GM18520 (cell line): Measurements from ENCODE around the gene CCDC7.
"Not testable (repeated sequence)": the region's sequence is repeated elsewhere in the genome, so short reads cannot be mapped to it uniquely, and the experiment has no call there.

Source experiments
- ATAC-seq: cut with Tn5 transposase; IDR thresholded peaks from one replicate; pipeline ENCODE4 v1.9.1; 2021; ENCODE audit not compliant: unreplicated experiment

Gene CCDC7

GRCh38 chr10:32865170-32865569 lies 419.2 kb downstream of the CCDC7 start:
- no peak for ATAC-seq

GRCh38 chr10:32877915-32878314 lies 432.0 kb downstream of the CCDC7 start:
- ATAC-seq: no peak

GRCh38 chr10:32878646-32879045 lies 432.7 kb downstream of the CCDC7 start:
- no peak for ATAC-seq

GRCh38 chr10:32882076-32882475 lies 436.1 kb downstream of the CCDC7 start:
- ATAC-seq: no peak

- ATAC-seq: no peak
Observed at GRCh38 chr10:32887481-32887880, 441.5 kb downstream of the CCDC7 start.

- no peak for ATAC-seq
Observed at GRCh38 chr10:32888161-32888927, 442.4 kb downstream of the CCDC7 start.

GRCh38 chr10:32889631-32890212 lies 443.8 kb downstream of the CCDC7 start:
- ATAC-seq: no peak

- no peak for ATAC-seq
Observed at GRCh38 chr10:32890444-32890843, 444.5 kb downstream of the CCDC7 start.

- ATAC-seq: no peak
Observed at GRCh38 chr10:32891261-32891660, 445.3 kb downstream of the CCDC7 start.

- ATAC-seq: no peak
Observed at GRCh38 chr10:32893434-32893833, 447.5 kb downstream of the CCDC7 start.

- ATAC-seq: no peak
Observed at GRCh38 chr10:32893916-32894664, 448.1 kb downstream of the CCDC7 start.

- ATAC-seq: not testable (repeated sequence)
Observed at GRCh38 chr10:32895200-32895968, 449.4 kb downstream of the CCDC7 start.

- ATAC-seq: no peak
Observed at GRCh38 chr10:32901815-32902214, 455.9 kb downstream of the CCDC7 start.

- no peak for ATAC-seq
Observed at GRCh38 chr10:32905466-32905865, 459.5 kb downstream of the CCDC7 start.

GRCh38 chr10:32906595-32906994 lies 460.7 kb downstream of the CCDC7 start:
- no peak for ATAC-seq

- ATAC-seq: no peak
Observed at GRCh38 chr10:32909456-32909855, 463.5 kb downstream of the CCDC7 start.

- not testable (repeated sequence) for ATAC-seq
Observed at GRCh38 chr10:32909970-32910369, 464.0 kb downstream of the CCDC7 start.

- no peak for ATAC-seq
Observed at GRCh38 chr10:32911285-32912016, 465.5 kb downstream of the CCDC7 start.

- ATAC-seq: not testable (repeated sequence)
Observed at GRCh38 chr10:32917817-32918216, 471.9 kb downstream of the CCDC7 start.

GRCh38 chr10:32922170-32922569 lies 476.2 kb downstream of the CCDC7 start:
- ATAC-seq: no peak

- no peak for ATAC-seq
Observed at GRCh38 chr10:32923134-32923533, 477.2 kb downstream of the CCDC7 start.
